Vagina (tissue), 2 donors: ENCODE measurements around the gene TTC3. TPM values are rescaled to one million over a fixed set of nuclear protein-coding genes. Genes with fewer than 3 reads are reported as not detected.

Experiments used
- DNase-seq, 2 donors: peaks; one replicate each; pipeline ENCODE4 v3.0.0-alpha.2; 2017; ENCODE audit errors: extremely low spot score in 2 of 2
- H3K27ac ChIP-seq: fragments of 200-600 bp; sonication (generic); one replicate; pipeline ENCODE4 v1.5.1; 2019
- H3K27me3 ChIP-seq: fragments of 200-600 bp; sonication (generic); one replicate; pipeline ENCODE4 v1.5.1; 2019
- H3K36me3 ChIP-seq, 2 donors: fragments of 200-600 bp; sonication (generic); one replicate each; pipeline ENCODE4 v1.5.1; 2017 to 2019
- H3K4me1 ChIP-seq: fragments of 200-600 bp; sonication (generic); one replicate; pipeline ENCODE4 v1.5.1; 2019
- H3K4me3 ChIP-seq, 2 donors: fragments of 200-600 bp; sonication (generic); 1 replicate in 1 of 2; 2 replicates in 1 of 2; pipeline ENCODE4 v1.5.1; 2016 to 2019
- H3K9me3 ChIP-seq: fragments of 200-600 bp; sonication (generic); one replicate; pipeline ENCODE4 v1.5.1; 2019
- CTCF ChIP-seq, 3 experiments: fragments of 450-650 bp in 2 of 3; fragments of 200-600 bp in 1 of 3; sonication (generic) in 1 of 3; IDR thresholded peaks; one replicate each; pipeline ENCODE4 v1.5.1; 2017 to 2019; ENCODE audit warnings: antibody characterized with exemption in 3 of 3, mild to moderate bottlenecking in 2 of 3, moderate library complexity in 2 of 3
- POLR2A ChIP-seq, 2 donors: fragments of 450-650 bp; IDR thresholded peaks; one replicate each; pipeline ENCODE4 v1.6.1; 2017; ENCODE audit warnings: antibody characterized with exemption in 2 of 2, mild to moderate bottlenecking in 2 of 2, moderate library complexity in 2 of 2
- POLR2AphosphoS5 ChIP-seq, 2 donors: sonication (generic); formaldehyde crosslinking; IDR thresholded peaks; one replicate each; pipeline ENCODE4 v1.9.0; 2017; ENCODE audit warnings: antibody characterized with exemption in 2 of 2, mild to moderate bottlenecking in 2 of 2, low read depth in 1 of 2; ENCODE audit not compliant: insufficient read depth in 1 of 2
- intact Hi-C: fragments of 100-400 bp; cut with DNase I; formaldehyde crosslinking; loops from one replicate; pipeline ENCODE4 v1.15.1; 2023
- total RNA-seq: library from RNA; depleted of rRNA; stranded (reverse); fragments of >200 nt; gene quantifications from one replicate; pipeline ENCODE4 v1.2.3, GENCODE V29; 2016

TTC3 gene
- total RNA-seq, 1 donor from 2014 or later: 98.0 TPM

GRCh38 chr21:37061926-37062592 is 11.0 kb upstream of the TTC3 start:
- H3K27me3 ChIP-seq: no peaks in the 10 kb centered on the region
- H3K4me1 ChIP-seq: peaks cover 10% of the 10 kb centered on the region
- H3K9me3 ChIP-seq: no peaks in the 10 kb centered on the region
- intact Hi-C loops: no loop called here
- TF ChIP-seq CTCF (IDR thresholded peaks at IDR 0.05): no peak
- no peak for TF ChIP-seq POLR2AphosphoS5 (IDR thresholded peaks at IDR 0.05; ENCODE audit: insufficient read depth in 1 of 2, low read depth in 1 of 2)
- no peak for TF ChIP-seq POLR2A (IDR thresholded peaks at IDR 0.05)
- H3K36me3 ChIP-seq: no peaks in the 10 kb centered on the region
- H3K4me3 ChIP-seq: no peak overlapping the region
- no peak for DNase-seq
- H3K27ac ChIP-seq: no peak overlapping the region

GRCh38 chr21:37062593-37062935 is 10.5 kb upstream of the TTC3 start:
- no peaks in the 10 kb centered on the region for H3K9me3 ChIP-seq
- no peak overlapping the region for H3K27ac ChIP-seq
- no peak for TF ChIP-seq POLR2AphosphoS5 (IDR thresholded peaks at IDR 0.05; ENCODE audit: insufficient read depth in 1 of 2, low read depth in 1 of 2)
- no peak for TF ChIP-seq POLR2A (IDR thresholded peaks at IDR 0.05)
- no peak for TF ChIP-seq CTCF (IDR thresholded peaks at IDR 0.05)
- H3K27me3 ChIP-seq: no peaks in the 10 kb centered on the region
- no peak for DNase-seq
- no peak overlapping the region for H3K4me3 ChIP-seq
- intact Hi-C loops: no loop called here
- H3K36me3 ChIP-seq: no peaks in the 10 kb centered on the region
- peaks cover 10% of the 10 kb centered on the region for H3K4me1 ChIP-seq

GRCh38 chr21:37063433-37063832 is 9.6 kb upstream of the TTC3 start:
- Histone ChIP-seq H3K27me3 (no peaks in the 10 kb centered on the region), H3K36me3 (no peaks in the 10 kb centered on the region), H3K27ac (no peak overlapping the region), H3K9me3 (no peaks in the 10 kb centered on the region), H3K4me1 (peaks cover 10% of the 10 kb centered on the region), H3K4me3 (no peak overlapping the region)
- intact Hi-C loops: no loop called here
- no peak for TF ChIP-seq POLR2AphosphoS5 (IDR thresholded peaks at IDR 0.05; ENCODE audit: insufficient read depth in 1 of 2, low read depth in 1 of 2)
- no peak for TF ChIP-seq CTCF (IDR thresholded peaks at IDR 0.05)
- no peak for TF ChIP-seq POLR2A (IDR thresholded peaks at IDR 0.05)
- no peak for DNase-seq

GRCh38 chr21:37064841-37065240 is 8.2 kb upstream of the TTC3 start:
- DNase-seq: no peak

More at GRCh38 chr21:37064841-37065240, 8.2 kb upstream of the TTC3 start:
- Histone ChIP-seq H3K27me3 (no peaks in the 10 kb centered on the region), H3K4me3 (no peak overlapping the region), H3K4me1 (peaks cover 10% of the 10 kb centered on the region), H3K36me3 (no peaks in the 10 kb centered on the region), H3K9me3 (no peaks in the 10 kb centered on the region), H3K27ac (no peak overlapping the region)
- intact Hi-C loops: no loop called here
- no peak for TF ChIP-seq POLR2A (IDR thresholded peaks at IDR 0.05)
- no peak for TF ChIP-seq CTCF (IDR thresholded peaks at IDR 0.05)
- no peak for TF ChIP-seq POLR2AphosphoS5 (IDR thresholded peaks at IDR 0.05; ENCODE audit: insufficient read depth in 1 of 2, low read depth in 1 of 2)
